KBM-7 (cell line): ENCODE measurements around the gene SMARCD1.

Experiments used
- DNase-seq: peaks from one replicate; pipeline ENCODE4 v3.0.0-alpha.2; 2015
- in situ Hi-C: fragments of 300-500 bp; cut with MboI; formaldehyde crosslinking; loops from 2 replicates; pipeline ENCODE4 v1.14.3; 2020; ENCODE audit warnings: low sequenced_read_pairs, low pct_unique_long_range_greater_than_20kb, mixed read lengths

SMARCD1 gene

GRCh38 chr12:50084775-50085614 lies at the start of gene SMARCD1:
Gene SMARCD1, plus strand, starts transcription at chr12:50085342. Its CDS starts 28 bp downstream, at chr12:50085370.
- in situ Hi-C loops = no loop called here
- peak; percentile 91 for DNase-seq

- DNase-seq = no peak
- in situ Hi-C loops = no loop called here
These were observed 46.8 kb upstream of the SMARCD1 start for GRCh38 chr12:50038336-50038735.

DNA sequence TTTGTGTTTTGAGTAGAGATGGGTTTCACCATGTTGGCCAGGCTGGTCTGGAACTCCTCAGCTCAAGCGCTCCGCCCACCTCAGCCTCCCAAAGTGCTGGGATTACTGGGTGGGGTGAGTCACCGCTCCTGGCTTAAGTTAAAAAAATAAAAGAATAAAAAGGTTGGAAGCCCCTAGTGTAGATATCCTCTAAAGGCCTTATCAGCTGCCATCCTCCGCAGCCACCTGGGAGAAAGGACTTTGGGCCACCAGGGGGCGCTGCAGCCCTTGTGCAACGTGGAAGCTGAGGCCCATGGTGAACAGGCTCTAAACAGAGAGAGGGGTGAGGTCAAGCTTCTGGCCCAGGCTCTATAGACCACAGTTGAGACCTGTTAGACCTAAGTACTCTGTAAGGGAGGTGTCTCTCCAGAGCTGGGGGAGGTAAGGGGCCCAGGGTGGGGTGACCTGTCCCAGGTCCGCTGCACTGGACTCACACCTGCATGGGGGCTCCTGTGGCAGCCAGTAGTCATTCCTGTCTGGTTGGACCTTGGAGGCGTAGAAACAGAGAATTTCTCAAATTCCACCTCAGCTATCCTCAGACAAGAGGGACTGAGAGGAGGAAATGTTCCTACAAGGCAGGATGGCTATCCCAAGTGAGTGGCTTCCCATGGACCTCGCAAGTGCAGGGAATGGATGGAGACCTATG lies 45.8 kb upstream of the SMARCD1 start:
- in situ Hi-C loops = no loop called here
- peak; percentile 89 for DNase-seq

DNA sequence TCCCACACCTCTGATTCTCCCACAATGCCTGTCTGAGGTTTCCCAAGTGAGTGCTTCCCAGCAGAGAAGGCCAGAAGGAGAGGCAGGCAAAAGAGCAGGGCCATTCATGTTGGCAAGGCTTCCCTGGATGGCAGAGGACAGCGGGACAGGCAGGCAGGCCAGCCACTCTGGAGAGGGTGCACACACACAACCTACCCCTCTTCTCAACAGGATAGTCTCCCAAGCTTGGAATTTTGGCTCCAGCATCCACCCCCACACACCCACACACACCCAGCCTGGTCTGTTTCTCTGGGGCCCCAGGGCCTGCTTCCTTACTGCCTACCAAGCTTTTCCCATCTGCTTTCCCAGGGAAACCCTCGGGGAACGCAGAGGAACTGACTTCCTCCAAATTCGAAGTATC lies 44.5 kb upstream of the SMARCD1 start:
- DNase-seq = no peak
- in situ Hi-C loops = no loop called here

- in situ Hi-C loops = no loop called here
These were observed 43.9 kb upstream of the SMARCD1 start for GRCh38 chr12:50041062-50041860.

DNA sequence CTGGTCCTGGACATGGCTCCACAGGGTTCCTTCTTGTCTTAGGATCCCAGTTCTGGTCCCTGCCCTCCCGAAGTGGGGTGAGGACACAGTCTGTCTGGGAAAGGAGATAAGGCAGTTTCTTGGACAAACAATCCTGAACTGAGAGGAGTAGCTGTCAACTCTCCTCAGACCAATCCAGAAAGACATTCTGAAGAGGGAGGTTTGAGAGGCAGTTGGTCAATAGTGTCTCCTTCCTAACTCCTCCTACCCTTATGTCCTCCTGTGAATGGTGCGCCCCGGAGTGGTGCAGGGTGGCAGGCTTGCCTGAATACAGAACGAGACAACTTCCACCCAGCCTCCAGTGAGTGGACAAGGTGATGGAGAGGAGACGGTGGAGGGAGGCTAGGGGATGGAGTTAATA lies 43.2 kb upstream of the SMARCD1 start:
- in situ Hi-C loops = no loop called here
- no peak for DNase-seq

More at GRCh38 chr12:50041062-50041860, 43.9 kb upstream of the SMARCD1 start:
- DNase-seq = no peak

DNA sequence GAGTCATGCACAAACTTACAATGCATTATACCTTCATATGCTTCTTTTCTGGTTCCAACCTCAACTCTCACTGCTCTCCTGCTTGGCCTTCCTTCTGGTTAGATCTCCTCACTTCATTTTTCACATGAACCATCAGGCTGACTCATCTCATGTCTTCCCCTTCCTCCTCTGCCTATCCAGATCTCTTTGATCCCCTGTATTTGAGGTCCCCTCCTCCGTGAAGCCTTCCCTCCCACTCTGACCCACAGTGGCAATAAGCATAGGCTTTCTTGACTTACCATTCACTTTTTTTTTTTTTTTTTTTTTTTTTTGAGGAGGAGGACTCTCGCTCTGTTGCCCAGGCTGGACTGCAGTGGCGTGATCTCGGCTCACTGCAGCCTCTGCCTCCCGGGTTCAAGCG lies 42.4 kb upstream of the SMARCD1 start:
- no peak for DNase-seq
- in situ Hi-C loops = no loop called here

- in situ Hi-C loops = no loop called here
- no peak for DNase-seq
These were observed 41.8 kb upstream of the SMARCD1 start for GRCh38 chr12:50043308-50043707.

DNA sequence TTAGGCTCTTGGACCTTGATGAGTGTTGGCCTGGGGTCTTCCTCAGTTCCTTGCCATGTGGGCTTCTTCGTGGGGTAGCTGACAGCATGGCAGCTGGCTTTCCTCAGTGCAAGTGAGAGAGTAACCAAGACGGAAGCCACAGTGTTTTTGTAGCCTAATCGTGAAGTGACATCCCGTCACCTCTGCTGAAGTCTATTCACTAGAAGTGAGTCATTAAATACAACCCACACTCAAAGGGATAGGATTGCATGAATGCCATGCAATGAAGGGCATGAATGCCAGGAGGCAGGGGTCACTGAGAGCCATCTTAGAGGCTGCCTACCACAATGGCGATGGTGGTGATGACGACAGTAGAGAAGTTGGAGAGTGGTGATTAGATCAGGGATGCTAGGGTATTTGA lies 41.3 kb upstream of the SMARCD1 start:
- in situ Hi-C loops = no loop called here
- DNase-seq = no peak

DNA sequence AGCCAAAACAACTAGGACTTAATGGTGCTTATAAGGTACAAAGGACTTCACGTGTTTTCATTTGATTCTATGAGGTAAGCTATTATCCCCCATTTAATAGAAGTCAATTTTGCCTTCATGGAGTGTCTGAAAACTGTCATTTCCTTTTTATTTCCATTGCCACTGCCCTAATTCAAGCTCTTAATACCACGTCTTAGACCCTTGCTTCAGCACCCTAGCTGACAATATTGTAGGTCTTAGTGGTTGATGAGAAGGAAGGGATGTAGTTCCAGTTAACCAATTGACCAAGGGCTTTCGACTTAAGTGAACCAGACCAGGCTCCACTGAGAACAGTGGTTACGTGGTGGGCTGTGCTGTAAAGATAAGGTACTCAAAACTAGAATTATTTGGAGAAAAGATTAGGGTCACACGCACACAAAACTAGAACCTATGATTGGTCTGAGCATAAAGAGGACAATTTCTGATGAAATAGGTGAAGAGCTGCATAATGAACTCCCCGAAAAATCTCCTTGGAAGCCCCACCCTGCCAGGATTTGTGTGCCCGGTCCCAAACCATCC lies 37.4 kb upstream of the SMARCD1 start:
- DNase-seq = no peak
- in situ Hi-C loops = no loop called here

- in situ Hi-C loops = no loop called here
- DNase-seq = no peak
These were observed 35.7 kb upstream of the SMARCD1 start for GRCh38 chr12:50049254-50050118.

GRCh38 chr12:50050119-50050385 lies 35.1 kb upstream of the SMARCD1 start:
- in situ Hi-C loops = no loop called here
- DNase-seq = no peak

- peak; percentile 87 for DNase-seq
These were observed 34.6 kb upstream of the SMARCD1 start for GRCh38 chr12:50050410-50051098.

GRCh38 chr12:50051101-50051806 lies 33.9 kb upstream of the SMARCD1 start:
- DNase-seq = no peak
- in situ Hi-C loops = no loop called here

More at GRCh38 chr12:50050410-50051098, 34.6 kb upstream of the SMARCD1 start:
- in situ Hi-C loops = no loop called here

DNA sequence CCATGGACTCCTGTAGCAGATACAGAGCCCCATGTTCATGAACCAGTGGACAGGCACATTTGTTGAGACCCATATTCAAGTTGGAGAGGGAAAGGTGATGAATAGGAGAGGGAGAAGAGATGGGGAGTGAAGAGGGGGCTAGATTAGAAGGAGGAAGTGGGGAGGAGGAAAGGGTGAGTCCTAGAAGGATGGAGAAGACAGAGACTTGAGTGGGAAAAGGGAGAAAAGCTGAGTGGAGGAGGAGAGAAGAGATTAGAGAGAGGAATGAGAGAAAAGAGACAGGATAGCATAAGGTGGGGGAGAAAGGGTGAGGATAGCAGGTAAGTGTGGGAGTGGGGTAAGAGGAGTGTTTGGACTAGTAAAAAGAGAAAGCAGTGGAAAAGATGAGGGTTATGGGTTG lies 32.6 kb upstream of the SMARCD1 start:
- in situ Hi-C loops = no loop called here
- no peak for DNase-seq

GRCh38 chr12:50052964-50053363 lies 32.2 kb upstream of the SMARCD1 start:
- no peak for DNase-seq
- in situ Hi-C loops = no loop called here

- DNase-seq = peak; percentile 83
- in situ Hi-C loops = no loop called here
These were observed 31.6 kb upstream of the SMARCD1 start for GRCh38 chr12:50053583-50053982.
